Posterior vena cava (tissue), 2 donors: ENCODE data around the gene VPS33B. TPM values are rescaled to one million over a fixed set of nuclear protein-coding genes. Genes with fewer than 3 reads are reported as not detected.

Experiments
- DNase-seq: peaks from one replicate; pipeline ENCODE4 v3.0.0-alpha.2; 2020; ENCODE audit warnings: low spot score
- intact Hi-C, 2 donors: fragments of 100-400 bp; cut with DNase I; formaldehyde crosslinking; loops; one replicate each; pipeline versions ENCODE4 v1.14.1 to v1.14.2; 2022 to 2023
- total RNA-seq, 2 donors: library from RNA; stranded (reverse); fragmentation: NEBNext Ultra II Directional; extraction: Animal tissue kit (Norgen Biotek cat#: 25700); gene quantifications; one replicate each; pipeline ENCODE4 v1.2.1, GENCODE V29; 2021
- donor health status: DM: yes; HTN: yes; CAD: no.
- donor health status: DM: yes; HTN: yes; CAD: no.

VPS33B gene
- total RNA-seq, 2 donors from 2014 or later = 10.1 to 14.3 TPM

- intact Hi-C loops = no loop called here
- DNase-seq = no peak
These were observed 34.7 kb downstream of the VPS33B start for GRCh38 chr15:90987561-90988141.

DNA sequence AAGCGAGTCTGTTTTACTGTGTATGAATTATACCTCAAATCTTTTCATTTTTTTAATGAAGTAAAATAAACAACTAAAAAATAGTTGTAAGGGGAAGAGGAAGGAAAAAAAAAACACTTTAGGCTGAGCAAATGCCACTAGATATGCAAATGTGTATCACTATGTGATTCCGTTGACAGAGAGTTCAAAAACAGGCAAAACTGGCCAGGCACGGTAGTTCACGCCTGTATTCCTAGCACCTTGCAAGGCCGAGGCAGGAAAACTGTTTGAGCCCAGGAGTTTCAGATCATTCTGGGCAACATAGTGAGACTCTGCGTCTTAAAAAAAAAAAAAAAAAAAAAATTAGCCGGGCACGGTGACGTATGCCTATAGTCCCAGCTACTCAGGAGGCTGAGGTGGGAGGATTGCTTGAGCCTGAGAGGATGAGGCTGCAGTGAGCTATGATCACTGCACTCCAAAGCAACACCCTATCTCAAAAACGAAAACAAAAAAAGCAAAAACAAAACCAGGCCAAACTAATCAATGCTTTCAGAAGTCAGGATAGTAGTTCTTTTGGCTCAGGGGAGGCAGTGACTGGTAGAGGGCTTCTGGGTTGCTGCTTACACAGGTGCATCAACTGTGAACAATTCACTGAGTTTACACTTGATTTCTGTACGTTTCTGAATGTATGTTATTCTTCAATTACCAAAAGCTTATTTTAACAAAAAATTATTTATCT is 35.4 kb downstream of the VPS33B start:
- no peak for DNase-seq
- intact Hi-C loops = no loop called here

GRCh38 chr15:90982135-90982534 is 40.3 kb downstream of the VPS33B start:
- intact Hi-C loops = no loop called here
- DNase-seq = no peak

- DNase-seq = no peak
- intact Hi-C loops = no loop called here
These were observed 40.7 kb downstream of the VPS33B start for GRCh38 chr15:90981681-90982080.

- intact Hi-C loops = no loop called here
- no peak for DNase-seq
These were observed 42.8 kb downstream of the VPS33B start for GRCh38 chr15:90979582-90979981.

- intact Hi-C loops = no loop called here
- DNase-seq = no peak
These were observed 48.2 kb downstream of the VPS33B start for GRCh38 chr15:90974216-90974615.

GRCh38 chr15:90972133-90972532 is 50.3 kb downstream of the VPS33B start:
- no peak for DNase-seq
- intact Hi-C loops = no loop called here

DNA sequence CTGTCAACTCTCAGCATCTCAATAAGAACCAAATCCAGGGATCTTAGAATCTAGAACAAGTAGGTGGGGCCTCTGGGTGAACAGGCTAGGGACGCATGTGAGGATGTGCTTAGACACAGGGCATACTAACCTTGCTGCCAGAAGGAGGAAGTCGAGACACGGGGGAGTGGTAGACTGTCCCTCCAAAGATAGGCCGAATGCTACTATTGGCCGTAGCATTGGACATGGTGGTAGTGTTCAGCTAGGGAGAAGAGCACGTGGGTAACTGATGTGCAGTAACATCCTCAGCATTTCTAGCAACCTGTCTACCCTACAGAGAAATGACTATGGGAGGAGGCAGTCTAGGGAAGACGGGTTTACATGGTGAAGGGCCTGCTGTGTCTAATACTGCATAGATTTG is 52.1 kb downstream of the VPS33B start:
- intact Hi-C loops = no loop called here

GRCh38 chr15:90968434-90968833 is 54.0 kb downstream of the VPS33B start:
- intact Hi-C loops = no loop called here

More for the DNA sequence above, 52.1 kb downstream of the VPS33B start:
- DNase-seq = no peak

DNA sequence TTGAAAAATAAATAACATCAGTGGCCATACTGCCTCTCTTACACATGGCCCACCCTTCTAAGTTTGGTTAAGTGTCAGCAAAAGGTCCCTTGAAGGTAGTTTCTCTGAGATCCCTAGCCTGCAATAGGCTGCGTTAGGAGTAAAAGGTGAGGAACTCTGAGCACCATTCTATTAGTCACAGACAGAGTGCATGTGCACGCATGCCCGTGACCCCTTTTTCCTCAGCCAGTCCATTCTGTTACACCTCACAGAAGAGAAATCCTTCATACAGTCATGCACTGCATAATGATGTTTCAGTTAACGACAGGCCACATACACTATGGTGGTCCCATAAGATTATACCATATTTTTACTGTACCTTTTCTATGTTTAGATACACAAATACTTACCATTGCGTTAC is 55.2 kb downstream of the VPS33B start:
- DNase-seq = no peak
- intact Hi-C loops = no loop called here

More at GRCh38 chr15:90968434-90968833, 54.0 kb downstream of the VPS33B start:
- DNase-seq = no peak

- intact Hi-C loops = no loop called here
- no peak for DNase-seq
These were observed 56.1 kb downstream of the VPS33B start for GRCh38 chr15:90966262-90966661.

- intact Hi-C loops = no loop called here
- no peak for DNase-seq
These were observed 60.4 kb downstream of the VPS33B start for GRCh38 chr15:90962021-90962420.

GRCh38 chr15:90960298-90961091 is 61.9 kb downstream of the VPS33B start:
- DNase-seq = peak; percentile 62
- intact Hi-C loops = no loop called here

DNA sequence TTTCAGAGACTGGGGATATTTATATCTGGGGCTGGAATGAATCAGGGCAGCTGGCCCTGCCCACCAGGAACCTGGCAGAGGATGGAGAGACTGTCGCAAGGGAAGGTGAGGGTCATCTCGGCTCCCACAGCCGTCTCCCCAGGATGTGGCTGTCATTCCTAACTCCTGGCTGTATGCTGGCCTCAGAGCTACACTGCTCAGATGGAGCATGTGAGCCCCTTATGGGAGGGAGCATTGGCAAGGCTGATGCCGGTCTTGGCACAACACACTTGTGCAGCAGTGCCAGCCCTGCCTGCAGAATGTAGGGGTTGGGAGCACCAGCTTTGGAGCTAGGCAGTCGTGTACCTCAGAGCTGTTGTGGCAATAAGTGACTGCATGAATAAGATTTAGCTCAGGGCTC is 62.5 kb downstream of the VPS33B start:
- peak; percentile 81 for DNase-seq
- intact Hi-C loops = loop anchor here in 1 of 2 donors (5.0 kb wide), 2 partner anchors 77 to 312 kb away; no protein-coding TSS in a partner anchor

DNA sequence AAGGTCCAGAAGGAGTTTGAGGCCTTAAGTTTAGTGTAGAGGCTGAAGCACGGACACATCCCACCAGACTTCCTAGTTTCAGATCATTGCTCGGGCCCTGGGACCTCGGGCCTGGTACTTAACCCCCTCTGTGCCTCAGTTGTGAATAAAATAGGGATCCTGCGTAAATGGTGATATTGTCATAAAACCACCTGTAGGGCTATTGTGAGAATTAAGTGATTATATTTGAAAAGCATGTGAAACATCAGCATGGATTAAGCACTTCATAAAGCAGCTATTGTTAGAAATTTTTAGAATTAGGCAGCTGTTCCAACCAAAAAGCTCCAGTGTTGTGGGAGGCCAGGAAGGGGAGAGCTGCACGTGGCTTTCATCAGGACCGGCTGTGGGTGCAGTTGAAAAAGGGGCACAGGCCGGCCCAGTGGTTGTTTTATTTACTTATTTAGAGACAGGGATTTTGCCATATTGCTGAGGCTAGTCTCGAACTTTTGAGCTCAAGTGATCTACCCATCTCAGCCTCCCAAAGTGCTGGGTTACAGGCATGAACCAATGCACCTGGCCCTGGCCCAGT is 63.3 kb downstream of the VPS33B start:
- intact Hi-C loops = loop anchor here in 1 of 2 donors (5.0 kb wide), 2 partner anchors 78 to 313 kb away; no protein-coding TSS in a partner anchor
- peak; percentile 41 for DNase-seq

DNA sequence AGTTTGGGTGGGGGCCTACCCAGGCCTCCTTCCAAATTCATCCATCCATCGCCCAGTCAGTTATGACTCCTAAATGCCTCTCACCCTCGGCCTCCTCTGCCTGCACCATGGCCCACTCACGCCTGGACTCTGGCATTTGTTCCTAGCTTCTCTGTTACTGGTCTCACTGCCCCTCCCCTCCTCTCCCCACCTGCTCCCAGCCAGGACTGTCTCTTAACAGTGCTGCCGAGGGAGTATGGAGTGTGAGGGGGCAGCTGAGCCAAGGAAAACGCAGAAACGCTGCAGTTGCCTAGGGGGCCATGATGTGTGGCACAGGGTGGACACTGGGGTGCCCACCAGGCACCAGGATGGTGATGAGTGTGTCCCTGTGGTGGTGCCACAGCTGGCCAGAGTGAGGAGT is 64.6 kb downstream of the VPS33B start:
- intact Hi-C loops = loop anchor here in 1 of 2 donors (5.0 kb wide), 2 partner anchors 80 to 315 kb away; no protein-coding TSS in a partner anchor
- peak; percentile 46 for DNase-seq

- intact Hi-C loops = loop anchor here in 1 of 2 donors (5.0 kb wide), 2 partner anchors 80 to 315 kb away; no protein-coding TSS in a partner anchor
- peak; percentile 87 for DNase-seq
These were observed 65.2 kb downstream of the VPS33B start for GRCh38 chr15:90957031-90957790.

DNA sequence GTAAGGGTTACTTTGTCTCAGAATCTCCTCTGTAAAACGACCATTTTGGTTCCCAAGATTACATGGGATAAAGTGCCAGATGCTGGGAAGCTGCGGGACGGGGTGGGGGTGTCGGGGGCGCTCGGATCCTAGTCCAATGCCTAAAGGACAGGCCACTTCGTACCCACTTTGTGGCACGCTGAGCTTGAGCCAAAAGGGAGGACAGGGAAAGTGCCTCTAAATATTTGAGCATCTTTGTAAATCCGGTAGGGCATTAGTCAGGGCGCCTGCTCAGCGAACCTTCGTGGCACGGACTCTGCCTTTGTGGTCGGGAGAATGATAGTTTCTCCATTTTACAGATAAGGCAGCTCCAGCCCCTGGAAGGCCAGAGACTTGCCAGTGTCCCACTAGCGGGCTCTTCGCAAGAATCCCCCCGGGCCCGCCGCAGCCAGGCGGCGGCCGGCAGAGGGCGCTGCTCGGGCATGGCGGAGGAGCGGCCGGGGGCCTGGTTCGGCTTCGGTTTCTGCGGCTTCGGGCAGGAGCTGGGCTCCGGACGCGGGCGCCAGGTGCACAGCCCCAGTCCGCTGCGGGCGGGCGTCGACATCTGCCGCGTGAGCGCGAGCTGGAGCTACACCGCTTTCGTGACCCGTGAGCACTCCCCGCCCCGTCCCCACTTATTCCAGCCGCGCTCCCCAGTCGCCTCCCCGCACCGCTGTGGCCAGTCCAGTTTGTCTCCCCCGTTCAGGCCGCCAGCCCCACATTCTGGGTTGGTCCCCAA is 65.9 kb downstream of the VPS33B start:
- intact Hi-C loops = loop anchor here in 1 of 2 donors (5.0 kb wide), 2 partner anchors 81 to 316 kb away; no protein-coding TSS in a partner anchor
- DNase-seq = peak; percentile 90
